ENCODE data around the gene IL1B. TPM values are rescaled to one million over a fixed set of nuclear protein-coding genes. Genes with fewer than 3 reads are reported as not detected.
"Not testable (repeated sequence)": the region's sequence is repeated elsewhere in the genome, so short reads cannot be mapped to it uniquely, and the experiment has no call there.

The IL1B gene
- total RNA-seq, 2 experiments from 2014 or later = not detected

- ChIA-PET POLR2A (interaction anchor here (0.9 kb wide), 1 partner anchor 217 kb away, joined by 3 read pairs; no protein-coding TSS in a partner anchor), CTCF (interaction anchor here (1.2 kb wide), 1 partner anchor 18 kb away, joined by 3 read pairs; no protein-coding TSS in a partner anchor)
- H3K9me3 Mint-ChIP-seq (ENCODE audit: insufficient read depth); DNase-seq; H3K4me1 Mint-ChIP-seq (ENCODE audit: low read depth); H3K36me3 Mint-ChIP-seq (ENCODE audit: low read depth); ATAC-seq; H3K4me3 Mint-ChIP-seq; H3K27ac Mint-ChIP-seq: not testable (repeated sequence)
- peaks cover 33% of the 10 kb centered on the region for H3K27me3 Mint-ChIP-seq (ENCODE audit: low read depth)
These were observed 3.0 kb downstream of the IL1B start for GRCh38 chr2:112833639-112833931.

- ChIA-PET POLR2A (interaction anchor here (0.9 kb wide), 1 partner anchor 217 kb away, joined by 3 read pairs; no protein-coding TSS in a partner anchor), CTCF (interaction anchor here (1.0 to 1.2 kb wide), 2 partner anchors 18 to 83 kb away, joined by 3 read pairs; no protein-coding TSS in a partner anchor)
- Mint-ChIP-seq H3K9me3 (ENCODE audit: insufficient read depth) (no peaks in the 10 kb centered on the region), H3K4me3 (no peak overlapping the region), H3K4me1 (ENCODE audit: low read depth) (no peaks in the 10 kb centered on the region), H3K27ac (no peak overlapping the region), H3K27me3 (ENCODE audit: low read depth) (peaks cover 33% of the 10 kb centered on the region), H3K36me3 (ENCODE audit: low read depth) (no peaks in the 10 kb centered on the region)
- ATAC-seq (no peak), DNase-seq (no peak)
These were observed 3.5 kb downstream of the IL1B start for GRCh38 chr2:112832841-112833638.

- ChIA-PET POLR2A (no interaction called here), CTCF (interaction anchor here (1.0 kb wide), 1 partner anchor 82 kb away, joined by 3 read pairs; no protein-coding TSS in a partner anchor)
- no peak for DNase-seq
- Mint-ChIP-seq H3K4me1 (ENCODE audit: low read depth) (no peaks in the 10 kb centered on the region), H3K27ac (no peak overlapping the region), H3K9me3 (ENCODE audit: insufficient read depth) (no peaks in the 10 kb centered on the region), H3K4me3 (no peak overlapping the region), H3K36me3 (ENCODE audit: low read depth) (no peaks in the 10 kb centered on the region), H3K27me3 (ENCODE audit: low read depth) (peaks cover 34% of the 10 kb centered on the region)
- ATAC-seq = no peak
These were observed 4.4 kb downstream of the IL1B start for GRCh38 chr2:112831946-112832840.

- Mint-ChIP-seq H3K36me3 (ENCODE audit: low read depth) (no peaks in the 10 kb centered on the region), H3K27me3 (ENCODE audit: low read depth) (peaks cover 34% of the 10 kb centered on the region), H3K4me3 (no peak overlapping the region), H3K27ac (no peak overlapping the region), H3K4me1 (ENCODE audit: low read depth) (no peaks in the 10 kb centered on the region), H3K9me3 (ENCODE audit: insufficient read depth) (no peaks in the 10 kb centered on the region)
- ATAC-seq (no peak), DNase-seq (no peak)
- CTCF ChIA-PET = interaction anchor here (1.3 kb wide), 1 partner anchor 110 kb away, joined by 3 read pairs; no protein-coding TSS in a partner anchor
- POLR2A ChIA-PET = no interaction called here
These were observed 5.1 kb downstream of the IL1B start for GRCh38 chr2:112831513-112831845.

GRCh38 chr2:112830682-112831512 is 5.7 kb downstream of the IL1B start:
- Mint-ChIP-seq H3K9me3 (ENCODE audit: insufficient read depth) (no peaks in the 10 kb centered on the region), H3K4me1 (ENCODE audit: low read depth) (no peaks in the 10 kb centered on the region), H3K27ac (no peak overlapping the region), H3K27me3 (ENCODE audit: low read depth) (peaks cover 29% of the 10 kb centered on the region), H3K36me3 (ENCODE audit: low read depth) (no peaks in the 10 kb centered on the region), H3K4me3 (no peak overlapping the region)
- ChIA-PET CTCF (interaction anchor here (1.3 to 1.8 kb wide), 2 partner anchors 82 to 111 kb away, joined by 3 to 5 read pairs; no protein-coding TSS in a partner anchor), POLR2A (no interaction called here)
- no peak for ATAC-seq
- no peak for DNase-seq

GRCh38 chr2:112829961-112830681 is 6.5 kb downstream of the IL1B start:
- peaks cover 29% of the 10 kb centered on the region for H3K27me3 Mint-ChIP-seq (ENCODE audit: low read depth)
- DNase-seq = no peak
- H3K4me1 Mint-ChIP-seq (ENCODE audit: low read depth) = no peaks in the 10 kb centered on the region
- H3K9me3 Mint-ChIP-seq (ENCODE audit: insufficient read depth) = no peaks in the 10 kb centered on the region
- no peak overlapping the region for H3K27ac Mint-ChIP-seq
- ATAC-seq = no peak
- H3K4me3 Mint-ChIP-seq = no peak overlapping the region
- CTCF ChIA-PET = interaction anchor here (1.3 to 1.8 kb wide), 3 partner anchors 55 to 111 kb away, joined by 3 to 5 read pairs (median 4); no protein-coding TSS in a partner anchor
- POLR2A ChIA-PET = no interaction called here
- H3K36me3 Mint-ChIP-seq (ENCODE audit: low read depth) = no peaks in the 10 kb centered on the region

- POLR2A ChIA-PET = no interaction called here
These were observed 7.2 kb downstream of the IL1B start for GRCh38 chr2:112829101-112829960.

GRCh38 chr2:112828251-112828691 is 8.3 kb downstream of the IL1B start:
- ChIA-PET POLR2A (no interaction called here), CTCF (no interaction called here)
- peaks cover 26% of the 10 kb centered on the region for H3K27me3 Mint-ChIP-seq (ENCODE audit: low read depth)
- H3K4me1 Mint-ChIP-seq (ENCODE audit: low read depth) = peaks cover 8% of the 10 kb centered on the region
- H3K9me3 Mint-ChIP-seq (ENCODE audit: insufficient read depth) = no peaks in the 10 kb centered on the region
- H3K27ac Mint-ChIP-seq = no peak overlapping the region
- no peak for DNase-seq
- no peaks in the 10 kb centered on the region for H3K36me3 Mint-ChIP-seq (ENCODE audit: low read depth)
- H3K4me3 Mint-ChIP-seq = no peak overlapping the region
- no peak for ATAC-seq

More at GRCh38 chr2:112829101-112829960, 7.2 kb downstream of the IL1B start:
- no peak for DNase-seq
- Mint-ChIP-seq H3K9me3 (ENCODE audit: insufficient read depth) (no peaks in the 10 kb centered on the region), H3K4me1 (ENCODE audit: low read depth) (peaks cover 4% of the 10 kb centered on the region), H3K36me3 (ENCODE audit: low read depth) (no peaks in the 10 kb centered on the region), H3K4me3 (no peak overlapping the region), H3K27me3 (ENCODE audit: low read depth) (peaks cover 29% of the 10 kb centered on the region), H3K27ac (no peak overlapping the region)
- no peak for ATAC-seq
- CTCF ChIA-PET = interaction anchor here (1.3 to 1.8 kb wide), 2 partner anchors 56 to 80 kb away, joined by 4 to 5 read pairs; no protein-coding TSS in a partner anchor

GRCh38 chr2:112827604-112828185 is 8.9 kb downstream of the IL1B start:
- no peak overlapping the region for H3K4me3 Mint-ChIP-seq
- no peak overlapping the region for H3K27ac Mint-ChIP-seq
- CTCF ChIA-PET = no interaction called here
- H3K4me1 Mint-ChIP-seq (ENCODE audit: low read depth) = peaks cover 9% of the 10 kb centered on the region
- DNase-seq (no peak), ATAC-seq (no peak)
- H3K36me3 Mint-ChIP-seq (ENCODE audit: low read depth) = no peaks in the 10 kb centered on the region
- no peaks in the 10 kb centered on the region for H3K9me3 Mint-ChIP-seq (ENCODE audit: insufficient read depth)
- peaks cover 24% of the 10 kb centered on the region for H3K27me3 Mint-ChIP-seq (ENCODE audit: low read depth)
- POLR2A ChIA-PET = no interaction called here

- Mint-ChIP-seq H3K9me3 (ENCODE audit: insufficient read depth) (no peaks in the 10 kb centered on the region), H3K4me1 (ENCODE audit: low read depth) (peaks cover 16% of the 10 kb centered on the region), H3K27ac (no peak overlapping the region), H3K4me3 (no peak overlapping the region), H3K27me3 (ENCODE audit: low read depth) (peaks cover 24% of the 10 kb centered on the region), H3K36me3 (ENCODE audit: low read depth) (no peaks in the 10 kb centered on the region)
- ChIA-PET CTCF (no interaction called here), POLR2A (no interaction called here)
- no peak for DNase-seq
- ATAC-seq = no peak
These were observed 9.6 kb downstream of the IL1B start for GRCh38 chr2:112827009-112827408.
